Psoas muscle (tissue), 8 donors: ENCODE measurements around the gene KCNJ18. TPM values are rescaled to one million over a fixed set of nuclear protein-coding genes. Genes with fewer than 3 reads are reported as not detected.

ENCODE experiments used
- ATAC-seq, 4 donors: fragments of 200-7000 bp; cut with Tn5 transposase; one replicate each; pipeline ENCODE4 v1.9.1; 2020; ENCODE audit warnings: moderate library complexity in 3 of 4, mild to moderate bottlenecking in 2 of 4
- DNase-seq, 2 donors: peaks; one replicate each; pipeline ENCODE4 v3.0.0-alpha.2; 2020
- H3K27ac ChIP-seq: fragments of 200-600 bp; one replicate; pipeline ENCODE4 v1.8.0; 2022
- H3K27me3 ChIP-seq, 3 donors: fragments of 200-600 bp in 1 of 3; one replicate each; pipeline versions ENCODE4 v1.6.1 to v1.8.0; 2013 to 2022; ENCODE audit warnings: low read length in 2 of 3, mild to moderate bottlenecking in 2 of 3, moderate library complexity in 1 of 3; ENCODE audit not compliant: insufficient read depth in 3 of 3
- H3K36me3 ChIP-seq, 2 donors: fragments of 200-600 bp in 1 of 2; one replicate each; pipeline versions ENCODE4 v1.6.1 to v1.8.0; 2013 to 2022; ENCODE audit warnings: low read depth in 1 of 2, mild to moderate bottlenecking in 1 of 2, moderate library complexity in 1 of 2; ENCODE audit not compliant: insufficient read depth in 1 of 2
- H3K4me1 ChIP-seq: fragments of 200-600 bp; one replicate; pipeline ENCODE4 v1.8.0; 2022
- H3K4me3 ChIP-seq: fragments of 200-600 bp; one replicate; pipeline ENCODE4 v1.8.0; 2022; ENCODE audit warnings: mild to moderate bottlenecking
- H3K9me3 ChIP-seq: fragments of 200-600 bp; one replicate; pipeline ENCODE4 v1.8.0; 2022
- CTCF ChIP-seq: fragments of 200-600 bp; IDR thresholded peaks from one replicate; pipeline ENCODE4 v1.8.0; 2022; ENCODE audit warnings: antibody characterized with exemption
- WGBS, 3 donors: extraction: QIAGEN DNeasy Blood & Tissue Kit; methylation state at CpG; one replicate each; pipeline versions ENCODE4 v1.1.6 to v1.1.7; 2013; 5-methylcytosine and 5-hydroxymethylcytosine counted together
- intact Hi-C, 2 donors: fragments of 100-400 bp; cut with DNase I; formaldehyde crosslinking; loops; one replicate each; pipeline versions ENCODE4 v1.11.0 to v1.14.2; 2022
- polyA plus RNA-seq, 3 donors: library from polyadenylated mRNA; stranded (reverse); fragments of 200-250 nt; gene quantifications; one replicate each; pipeline ENCODE4 v1.2.3, GENCODE V29; 2013
- total RNA-seq, 4 donors: library from RNA; stranded (reverse); fragmentation: NEBNext Ultra II Directional in 2 of 4; extraction: Animal tissue kit (Norgen Biotek cat#: 25700) in 2 of 4; gene quantifications; one replicate each; pipeline versions ENCODE4 v1.2.1 to v1.2.4, GENCODE V29; 2021 to 2023
- donor health status: healthy with polysubstance abuse.
- donor health status: DM: no; HTN: no; CAD: no; lungs with moderate emphysema.
- donor health status: Bipolar disorder and iron deficiency.
- donor health status: healthy.
- donor health status: DM: yes; HTN: yes; CAD: no.
- donor health status: DM: no; HTN: no; CAD: no.
- donor health status: DM: no; HTN: no; CAD: no.
- donor health status: DM: yes; HTN: yes; CAD: no.

KCNJ18 gene
- total and polyA plus RNA-seq, 7 donors = 0.03 TPM; not detected in 6

- WGBS, 3 donors = 72 to 73% (median 73%) methylated on average over 15 of the region's 15 CpGs
- Histone ChIP-seq H3K27me3 (peaks cover 0 to 4% (median 0%) of the 10 kb centered on the region in 3 donors), H3K4me3 (no peak overlapping the region), H3K27ac (no peak overlapping the region), H3K36me3 (no peaks in the 10 kb centered on the region), H3K4me1 (no peaks in the 10 kb centered on the region), H3K9me3 (no peaks in the 10 kb centered on the region)
- intact Hi-C loops = loop anchor here in 1 of 2 donors (10.0 kb wide), 1 partner anchor 373 kb away; no protein-coding TSS in a partner anchor
- ATAC-seq (no peak), DNase-seq (no peak)
- TF ChIP-seq CTCF = no peak
Measured at GRCh38 chr17:21677126-21677910, 15.0 kb upstream of the KCNJ18 start.

GRCh38 chr17:21677911-21678310 is 14.4 kb upstream of the KCNJ18 start:
- Histone ChIP-seq H3K27me3 (peaks cover 0 to 4% (median 0%) of the 10 kb centered on the region in 3 donors), H3K27ac (no peak overlapping the region), H3K36me3 (no peaks in the 10 kb centered on the region), H3K4me3 (no peak overlapping the region), H3K4me1 (no peaks in the 10 kb centered on the region), H3K9me3 (no peaks in the 10 kb centered on the region)
- WGBS, 3 donors = 72 to 78% (median 74%) methylated on average over 17 of the region's 17 CpGs
- no peak for DNase-seq
- no peak for TF ChIP-seq CTCF
- intact Hi-C loops = loop anchor here in 1 of 2 donors (10.0 kb wide), 1 partner anchor 373 kb away; no protein-coding TSS in a partner anchor
- no peak for ATAC-seq

GRCh38 chr17:21678393-21679081 is 13.8 kb upstream of the KCNJ18 start:
- 48 to 63% (median 58%) methylated on average over 41 to 42 of the region's 42 CpGs for WGBS, 3 donors
- no peak for ATAC-seq
- peaks cover 0 to 4% (median 0%) of the 10 kb centered on the region in 3 donors for H3K27me3 ChIP-seq

More at GRCh38 chr17:21678393-21679081, 13.8 kb upstream of the KCNJ18 start:
- peak in 1 of 2 donors; percentile 14 for DNase-seq
- Histone ChIP-seq H3K9me3 (no peaks in the 10 kb centered on the region), H3K36me3 (no peaks in the 10 kb centered on the region), H3K4me1 (no peaks in the 10 kb centered on the region), H3K4me3 (no peak overlapping the region), H3K27ac (no peak overlapping the region)
- no peak for TF ChIP-seq CTCF
- intact Hi-C loops = loop anchor here in 1 of 2 donors (10.0 kb wide), 1 partner anchor 374 kb away; no protein-coding TSS in a partner anchor
